ENCODE measurements around the gene SEMG2. TPM values are rescaled to one million over a fixed set of nuclear protein-coding genes. Genes with fewer than 3 reads are reported as not detected.

The SEMG2 gene
- total RNA-seq, 1 experiment from 2014 or later, result not detected

GRCh38 chr20:45258259-45258658 lies 37.1 kb downstream of the SEMG2 start:
- peaks cover 10 to 11% of the 10 kb centered on the region in 2 experiments; a peak in 2 of 4 replicates for H3K4me1 ChIP-seq (ENCODE audit: control insufficient read depth in 1 of 2, insufficient read depth in 2 of 2, low read length in 2 of 2)
- H3K9me3 ChIP-seq (ENCODE audit: control insufficient read depth in 1 of 2, insufficient read depth in 1 of 2, low read depth in 1 of 2, low read length in 2 of 2), result no peaks in the 10 kb centered on the region
- no peak overlapping the region for H3K4me3 ChIP-seq (replicated peaks in 1 of 2; ENCODE audit: low read depth in 1 of 2, low read length in 2 of 2)
- no peaks in the 10 kb centered on the region for H4K20me1 ChIP-seq (ENCODE audit: insufficient read depth)
- ChIA-PET RAD21 (ENCODE audit: low non-redundant PET in 1 of 2, low total read pairs in 2 of 2, uncharacterized antibody in 2 of 2, unreplicated experiment in 2 of 2) (no interaction called here), POLR2A (no interaction called here), CTCF (no interaction called here)
- DNase-seq (ENCODE audit: low read depth, low spot score), result no peak
- H3K9me2 ChIP-seq (ENCODE audit: insufficient read depth), result no peaks in the 10 kb centered on the region
- H3K27ac ChIP-seq (ENCODE audit: low read depth, low read length), result no peak overlapping the region
- TF ChIP-seq JUND (IDR thresholded peaks at IDR 0.05) (no peak), RAD21 (IDR thresholded peaks at IDR 0.05; ENCODE audit: low read depth) (no peak), POLR2A (IDR thresholded peaks at IDR 0.05; ENCODE audit: borderline replicate concordance, extremely low read depth, insufficient read depth, insufficient read length) (no peak), YY1 (IDR thresholded peaks at IDR 0.05; ENCODE audit: extremely low read depth, insufficient replicate concordance, low read depth, low read length) (no peak), ZNF274 (IDR thresholded peaks at IDR 0.05; ENCODE audit: low read depth, low read length) (no peak), CBX3 (IDR thresholded peaks at IDR 0.05; ENCODE audit: low read depth) (no peak), EGR1 (IDR thresholded peaks at IDR 0.05; ENCODE audit: low read depth) (no peak), SRF (IDR thresholded peaks at IDR 0.05; ENCODE audit: low read depth) (no peak), ELF1 (IDR thresholded peaks at IDR 0.05; ENCODE audit: borderline replicate concordance, low read depth) (no peak), MAX (IDR thresholded peaks at IDR 0.05) (no peak), FOSL1 (IDR thresholded peaks at IDR 0.05; ENCODE audit: low read depth) (no peak)
- TF ChIP-seq, protein P1, sequence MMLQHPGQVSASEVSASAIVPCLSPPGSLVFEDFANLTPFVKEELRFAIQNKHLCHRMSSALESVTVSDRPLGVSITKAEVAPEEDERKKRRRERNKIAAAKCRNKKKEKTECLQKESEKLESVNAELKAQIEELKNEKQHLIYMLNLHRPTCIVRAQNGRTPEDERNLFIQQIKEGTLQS (IDR thresholded peaks at IDR 0.05), result no peak
- TF ChIP-seq, protein P2, sequence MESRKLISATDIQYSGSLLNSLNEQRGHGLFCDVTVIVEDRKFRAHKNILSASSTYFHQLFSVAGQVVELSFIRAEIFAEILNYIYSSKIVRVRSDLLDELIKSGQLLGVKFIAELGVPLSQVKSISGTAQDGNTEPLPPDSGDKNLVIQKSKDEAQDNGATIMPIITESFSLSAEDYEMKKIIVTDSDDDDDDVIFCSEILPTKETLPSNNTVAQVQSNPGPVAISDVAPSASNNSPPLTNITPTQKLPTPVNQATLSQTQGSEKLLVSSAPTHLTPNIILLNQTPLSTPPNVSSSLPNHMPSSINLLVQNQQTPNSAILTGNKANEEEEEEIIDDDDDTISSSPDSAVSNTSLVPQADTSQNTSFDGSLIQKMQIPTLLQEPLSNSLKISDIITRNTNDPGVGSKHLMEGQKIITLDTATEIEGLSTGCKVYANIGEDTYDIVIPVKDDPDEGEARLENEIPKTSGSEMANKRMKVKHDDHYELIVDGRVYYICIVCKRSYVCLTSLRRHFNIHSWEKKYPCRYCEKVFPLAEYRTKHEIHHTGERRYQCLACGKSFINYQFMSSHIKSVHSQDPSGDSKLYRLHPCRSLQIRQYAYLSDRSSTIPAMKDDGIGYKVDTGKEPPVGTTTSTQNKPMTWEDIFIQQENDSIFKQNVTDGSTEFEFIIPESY (IDR thresholded peaks at IDR 0.05; ENCODE audit: extremely low read depth, insufficient replicate concordance, low read length), result no peak
- H3K9ac ChIP-seq (ENCODE audit: low read length), result no peak overlapping the region
- H3K36me3 ChIP-seq (ENCODE audit: control insufficient read depth in 1 of 2, insufficient read depth in 2 of 2, low read length in 2 of 2), result no peaks in the 10 kb centered on the region
- no peak overlapping the region for H3K4me2 ChIP-seq (ENCODE audit: low read length)
- H3K79me2 ChIP-seq (ENCODE audit: insufficient read depth, low read length), result no peaks in the 10 kb centered on the region
- intact Hi-C loops (cut with micrococcal nuclease), result no loop called here
- BruUV-seq (replicated peaks), result no TSS peak
- H2AFZ ChIP-seq (ENCODE audit: low read depth, low read length, poor library complexity, severe bottlenecking), result no peak overlapping the region
- H3K27me3 ChIP-seq (ENCODE audit: insufficient read depth, low read length), result no peaks in the 10 kb centered on the region
- no peak for ATAC-seq
